Measurements from ENCODE around the gene TLCD1. TPM values are rescaled to one million over a fixed set of nuclear protein-coding genes. Genes with fewer than 3 reads are reported as not detected.

The TLCD1 gene
- total and polyA plus RNA-seq, 2 of the 8 experiments (the other 6 are each of a cell fraction or from before 2014, with no cell fraction given): 40.7 to 128 TPM

DNA sequence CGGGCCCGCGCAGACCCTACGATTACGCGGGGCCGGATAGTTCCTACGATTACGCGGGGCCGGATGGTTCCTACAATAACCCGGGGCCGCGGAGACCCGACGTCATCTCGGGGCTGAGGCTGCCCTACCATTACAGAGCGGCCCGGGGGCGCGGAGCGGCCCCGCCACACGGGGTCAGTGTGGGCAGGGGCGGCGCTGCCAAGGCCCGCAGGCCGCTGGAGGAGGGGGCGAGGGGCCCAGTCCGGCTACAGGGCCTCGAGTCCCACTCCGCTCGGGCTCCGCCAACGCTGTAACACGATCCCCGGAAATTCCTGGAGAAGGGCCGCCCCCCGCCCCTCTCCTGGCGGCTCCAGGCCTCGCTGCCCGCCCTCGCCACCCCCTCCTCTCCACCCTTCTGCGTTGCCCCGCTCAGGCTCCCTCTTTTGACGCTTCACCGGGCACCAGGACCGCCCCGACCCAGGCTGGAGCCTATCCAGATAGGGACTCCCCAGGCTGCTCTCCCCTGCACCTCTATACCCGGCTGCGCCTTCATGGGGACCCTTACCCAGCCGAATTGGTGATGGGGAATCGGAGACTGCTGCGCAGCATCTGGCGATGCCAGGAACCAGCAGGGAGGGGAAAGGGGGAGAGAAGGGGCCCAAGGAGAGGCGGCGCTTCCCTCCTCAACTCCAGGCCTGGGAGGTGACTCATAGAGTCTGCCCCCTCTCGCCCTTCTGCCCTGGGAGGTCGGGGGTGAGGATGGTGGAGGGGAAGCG is 8.3 kb downstream of the TLCD1 start, which contains the start of gene RAB34 (continued):
- TF ChIP-seq, protein P1, sequence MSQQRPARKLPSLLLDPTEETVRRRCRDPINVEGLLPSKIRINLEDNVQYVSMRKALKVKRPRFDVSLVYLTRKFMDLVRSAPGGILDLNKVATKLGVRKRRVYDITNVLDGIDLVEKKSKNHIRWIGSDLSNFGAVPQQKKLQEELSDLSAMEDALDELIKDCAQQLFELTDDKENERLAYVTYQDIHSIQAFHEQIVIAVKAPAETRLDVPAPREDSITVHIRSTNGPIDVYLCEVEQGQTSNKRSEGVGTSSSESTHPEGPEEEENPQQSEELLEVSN (IDR thresholded peaks at IDR 0.05): peak; percentile 48
- peak; percentile 83; the same call in 1 of the 2 replicates for TF ChIP-seq EGR1 (IDR thresholded peaks at IDR 0.05; ENCODE audit: borderline replicate concordance, low read depth, low read length)
- no peak for TF ChIP-seq KDM4A (IDR thresholded peaks at IDR 0.05; ENCODE audit: low read depth, low read length, severe bottlenecking)
- TF ChIP-seq JUN (IDR thresholded peaks at IDR 0.05; ENCODE audit: low read depth, low read length): no peak
- TF ChIP-seq SIRT6 (IDR thresholded peaks at IDR 0.05; ENCODE audit: low read length): no peak
- TF ChIP-seq SAP30 (IDR thresholded peaks at IDR 0.05; ENCODE audit: insufficient read depth, insufficient replicate concordance, low read length): no peak
- peak; percentile 65 for TF ChIP-seq TAF7 (optimal IDR thresholded peaks at IDR 0.05; ENCODE audit: borderline replicate concordance, low read depth, low read length)
- TF ChIP-seq YY1 (IDR thresholded peaks at IDR 0.05; ENCODE audit: low read depth, low read length): peak; percentile 69; the same call in 1 of the 2 replicates
- TF ChIP-seq NANOG (IDR thresholded peaks at IDR 0.05; ENCODE audit: insufficient read depth, low read depth, low read length, poor library complexity, severe bottlenecking): no peak
- no peak for TF ChIP-seq SIX5 (IDR thresholded peaks at IDR 0.05; ENCODE audit: low read depth, low read length)
- no peak for TF ChIP-seq SP2 (IDR thresholded peaks at IDR 0.05; ENCODE audit: low read length)
- TF ChIP-seq TBP (IDR thresholded peaks at IDR 0.05; ENCODE audit: low read depth, low read length): peak; percentile 49
- TF ChIP-seq POU5F1 (IDR thresholded peaks at IDR 0.05; ENCODE audit: low read depth, low read length): no peak
- TF ChIP-seq, protein P2, sequence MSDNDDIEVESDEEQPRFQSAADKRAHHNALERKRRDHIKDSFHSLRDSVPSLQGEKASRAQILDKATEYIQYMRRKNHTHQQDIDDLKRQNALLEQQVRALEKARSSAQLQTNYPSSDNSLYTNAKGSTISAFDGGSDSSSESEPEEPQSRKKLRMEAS (IDR thresholded peaks at IDR 0.05): no peak; the same call in 1 of the 2 replicates
- peak; percentile 65; the same call in 1 of the 2 replicates for TF ChIP-seq PHF8 (conservative IDR thresholded peaks at IDR 0.05; ENCODE audit: low read depth, low read length)
- peak in 1 of 2 experiments; percentile 18; a peak in 1 of 3 replicates for TF ChIP-seq EP300 (IDR thresholded peaks at IDR 0.05; ENCODE audit: borderline replicate concordance in 1 of 2, low read depth in 2 of 2, low read length in 2 of 2)
- peak; percentile 74 for TF ChIP-seq TEAD4 (IDR thresholded peaks at IDR 0.05; ENCODE audit: low read depth, low read length)
- TF ChIP-seq CREB1 (IDR thresholded peaks at IDR 0.05): peak; percentile 62; the same call in 1 of the 2 replicates
- TF ChIP-seq BRCA1 (IDR thresholded peaks at IDR 0.05; ENCODE audit: low read depth, low read length): no peak
- no peak for TF ChIP-seq CHD2 (IDR thresholded peaks at IDR 0.05; ENCODE audit: low read length)
- TF ChIP-seq, protein P3, sequence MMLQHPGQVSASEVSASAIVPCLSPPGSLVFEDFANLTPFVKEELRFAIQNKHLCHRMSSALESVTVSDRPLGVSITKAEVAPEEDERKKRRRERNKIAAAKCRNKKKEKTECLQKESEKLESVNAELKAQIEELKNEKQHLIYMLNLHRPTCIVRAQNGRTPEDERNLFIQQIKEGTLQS (IDR thresholded peaks at IDR 0.05; ENCODE audit: insufficient read depth, low read depth, low read length): 0 out of 2 replicates have a peak, but pooled peaks have one; percentile 3
- TF ChIP-seq FOSL1 (IDR thresholded peaks at IDR 0.05; ENCODE audit: insufficient read depth, low read depth, low read length): no peak
- TF ChIP-seq GTF2F1 (IDR thresholded peaks at IDR 0.05; ENCODE audit: borderline replicate concordance, low read depth, low read length): no peak
